GM04503 (cell line): Measurements from ENCODE around the gene ZC3H12D.
A peak's percentile ranks its signal among the peaks of the same experiment; 100 is the strongest.
"Not testable (repeated sequence)": the region's sequence is repeated elsewhere in the genome, so short reads cannot be mapped to it uniquely, and the experiment has no call there.

Experiments
- DNase-seq: peaks from one replicate; pipeline ENCODE4 v3.0.0-alpha.2; 2012; ENCODE audit warnings: low read depth

Gene ZC3H12D

DNA sequence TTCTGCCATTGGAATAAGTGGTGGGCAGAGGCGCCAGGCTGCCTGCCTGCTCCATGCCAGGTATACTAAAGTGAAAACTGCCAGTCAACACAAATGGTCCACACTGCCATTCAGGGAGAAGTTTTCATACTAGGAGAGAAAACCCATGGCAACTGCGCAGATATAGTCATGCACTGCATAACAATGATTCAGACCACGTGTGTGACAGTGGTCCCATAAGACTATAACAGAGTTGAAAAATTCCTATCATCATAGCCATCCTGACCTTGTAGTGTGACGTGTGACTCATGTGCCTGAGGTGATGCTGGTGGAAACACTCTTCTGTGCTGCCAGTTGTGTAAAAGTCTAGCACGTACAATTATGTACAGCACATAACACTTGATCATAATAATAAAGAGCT lies 25.1 kb downstream of the ZC3H12D start:
- no peak for DNase-seq

DNA sequence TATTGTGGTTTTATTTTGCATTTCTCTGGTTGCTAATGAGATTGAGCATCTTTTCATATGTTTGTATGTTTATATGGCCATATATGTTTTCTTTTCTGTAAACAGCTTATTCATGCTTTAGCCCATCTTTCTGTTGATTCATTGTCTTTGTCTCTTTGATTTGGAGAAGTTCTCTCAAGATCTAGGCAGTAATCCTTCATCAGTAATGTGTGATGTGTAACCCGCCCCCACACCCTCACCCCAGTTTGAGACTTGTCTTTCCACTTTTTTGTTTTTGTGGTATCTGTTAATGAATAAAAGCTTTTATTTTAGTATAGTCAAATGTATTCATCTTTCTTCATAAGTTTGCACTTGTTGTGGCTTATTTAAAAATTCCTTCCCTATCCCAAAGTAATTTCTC lies 26.0 kb downstream of the ZC3H12D start:
- no peak for DNase-seq

DNA sequence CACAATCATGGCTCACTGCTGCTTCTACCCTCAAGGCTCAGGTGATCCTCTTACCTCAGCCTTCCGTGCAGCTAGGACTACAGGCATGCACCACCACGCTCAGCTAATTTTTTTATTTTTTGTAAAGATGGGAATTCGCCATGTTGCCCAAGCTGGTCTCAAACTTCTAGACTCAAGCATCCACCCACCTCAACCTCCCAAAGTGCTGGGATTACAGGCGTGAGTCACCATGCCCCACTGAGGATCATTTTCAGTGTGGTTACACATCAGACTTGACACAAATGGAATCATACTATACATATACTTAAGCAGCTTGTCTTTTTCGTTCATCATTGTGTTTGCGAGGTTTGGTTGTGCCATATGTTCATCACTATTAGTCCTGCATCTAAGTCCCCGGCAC lies 26.6 kb downstream of the ZC3H12D start:
- no peak for DNase-seq

DNA sequence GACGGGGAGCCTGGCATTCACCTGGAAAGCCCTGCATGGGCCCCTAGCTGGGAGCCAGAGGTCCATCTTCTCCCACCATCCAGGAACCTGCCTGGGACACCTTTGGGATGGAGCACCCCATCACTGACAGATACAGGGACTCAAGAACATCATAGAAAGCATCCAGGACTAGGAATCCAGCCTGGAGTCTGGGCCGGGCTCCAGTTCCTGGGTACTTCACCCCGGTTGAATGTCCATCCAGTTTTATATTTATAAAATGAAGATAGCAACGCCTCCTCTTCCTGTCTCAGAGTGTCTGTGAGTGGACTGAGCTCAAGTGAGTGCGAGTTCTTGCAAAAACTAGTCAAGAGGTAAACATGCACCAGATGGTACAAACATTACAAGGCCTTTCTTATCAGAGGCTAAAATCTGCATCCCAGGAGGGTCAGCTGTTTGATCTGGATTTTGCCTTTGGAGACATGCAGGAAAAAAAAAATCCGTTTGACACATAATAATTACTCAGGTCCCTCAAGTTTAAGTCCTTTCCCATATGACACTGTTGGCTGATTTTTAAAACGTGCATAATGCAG lies 27.4 kb downstream of the ZC3H12D start:
- DNase-seq = no peak

DNA sequence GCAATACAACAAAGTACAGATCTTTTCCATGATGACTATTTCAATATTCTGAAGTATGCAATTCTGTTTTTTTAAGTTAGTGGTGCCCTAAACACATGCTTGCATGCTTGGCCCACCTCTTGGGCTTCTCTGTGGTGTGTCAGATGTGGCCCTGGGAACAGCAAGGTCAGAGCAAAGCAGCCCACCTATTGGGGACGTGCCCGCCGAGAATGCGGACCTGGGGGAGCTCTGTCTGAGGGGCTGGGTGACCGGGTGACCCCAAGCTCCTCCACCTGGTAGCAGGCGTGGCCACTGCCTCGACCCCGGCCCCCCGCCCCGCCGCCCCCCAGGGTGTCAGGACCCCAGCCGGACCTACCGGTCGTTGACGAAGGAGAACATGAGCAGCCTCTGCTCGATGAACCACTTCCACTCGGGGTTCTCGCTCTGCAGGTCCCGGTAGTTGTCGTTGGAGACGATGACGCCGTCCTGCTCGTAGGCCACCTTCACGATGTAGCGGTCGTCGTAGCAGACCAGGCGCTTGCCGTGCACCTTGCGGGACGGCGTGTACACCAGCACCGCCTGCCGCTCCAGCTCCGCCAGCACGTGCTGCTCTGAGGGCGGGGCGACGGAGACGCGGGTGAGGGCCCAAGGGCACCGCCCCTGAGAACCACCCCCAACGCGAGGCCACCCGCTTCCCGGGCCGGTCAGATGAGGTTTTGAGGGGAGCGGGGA lies 28.3 kb downstream of the ZC3H12D start:
- no peak for DNase-seq

DNA sequence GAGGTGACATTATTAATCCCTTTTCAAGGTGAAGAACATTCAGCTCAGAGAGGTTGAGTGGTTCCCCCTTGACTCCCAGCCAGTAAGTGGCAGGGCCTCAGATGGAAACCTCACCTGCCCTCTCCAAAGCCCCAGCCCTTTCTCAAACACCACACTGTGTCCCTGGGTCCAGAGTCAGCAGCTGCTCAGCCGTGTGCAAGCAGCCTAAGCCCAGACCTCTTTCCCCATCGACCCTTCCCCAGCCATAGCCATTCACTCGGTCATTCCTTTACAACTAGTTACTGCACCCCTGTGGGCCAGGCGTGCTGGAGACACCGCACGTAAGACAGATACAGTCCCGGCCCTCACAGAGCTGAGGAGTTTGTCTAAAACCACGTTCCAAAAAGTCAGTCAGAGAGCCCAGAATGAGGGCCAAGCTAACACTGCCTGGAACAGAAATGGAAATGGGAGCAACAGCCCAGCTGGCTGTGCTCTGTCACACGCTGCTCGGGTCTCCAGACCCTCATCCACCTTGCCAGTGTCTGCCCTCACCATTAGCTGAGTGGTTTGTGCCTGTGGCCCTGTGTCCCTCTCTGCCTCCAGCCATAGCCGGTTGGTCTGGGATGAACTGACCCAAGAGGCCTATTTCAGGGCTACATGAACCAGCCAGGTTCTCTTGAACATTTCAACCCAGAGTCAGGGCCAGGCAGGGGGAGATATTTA lies 29.6 kb downstream of the ZC3H12D start:
- no peak for DNase-seq

DNA sequence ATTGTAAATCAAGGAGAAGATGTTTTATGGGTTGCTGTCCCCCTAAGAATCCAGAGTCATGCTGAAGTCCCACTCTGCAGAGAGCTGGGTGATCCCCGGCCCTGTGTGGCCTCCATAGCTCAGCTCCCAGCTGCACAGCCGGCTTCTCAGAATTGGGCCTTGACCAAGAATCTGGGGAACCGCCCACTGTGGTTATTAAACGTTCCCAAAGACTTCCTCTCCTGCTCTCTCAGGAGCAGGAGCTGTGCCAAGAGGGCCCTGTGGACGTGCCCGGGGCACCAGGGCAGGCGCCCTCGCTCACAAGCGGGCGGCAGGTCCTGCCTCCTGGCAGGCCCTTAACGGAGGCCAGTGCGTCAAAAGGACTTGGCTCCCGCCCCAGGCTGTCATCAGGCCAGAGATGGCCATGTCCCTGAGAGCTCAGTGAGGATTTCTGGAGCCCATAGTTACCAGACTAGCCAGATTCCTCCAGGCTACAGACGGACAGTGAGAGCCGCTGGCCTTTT lies 30.4 kb downstream of the ZC3H12D start:
- peak; percentile 90 for DNase-seq

DNA sequence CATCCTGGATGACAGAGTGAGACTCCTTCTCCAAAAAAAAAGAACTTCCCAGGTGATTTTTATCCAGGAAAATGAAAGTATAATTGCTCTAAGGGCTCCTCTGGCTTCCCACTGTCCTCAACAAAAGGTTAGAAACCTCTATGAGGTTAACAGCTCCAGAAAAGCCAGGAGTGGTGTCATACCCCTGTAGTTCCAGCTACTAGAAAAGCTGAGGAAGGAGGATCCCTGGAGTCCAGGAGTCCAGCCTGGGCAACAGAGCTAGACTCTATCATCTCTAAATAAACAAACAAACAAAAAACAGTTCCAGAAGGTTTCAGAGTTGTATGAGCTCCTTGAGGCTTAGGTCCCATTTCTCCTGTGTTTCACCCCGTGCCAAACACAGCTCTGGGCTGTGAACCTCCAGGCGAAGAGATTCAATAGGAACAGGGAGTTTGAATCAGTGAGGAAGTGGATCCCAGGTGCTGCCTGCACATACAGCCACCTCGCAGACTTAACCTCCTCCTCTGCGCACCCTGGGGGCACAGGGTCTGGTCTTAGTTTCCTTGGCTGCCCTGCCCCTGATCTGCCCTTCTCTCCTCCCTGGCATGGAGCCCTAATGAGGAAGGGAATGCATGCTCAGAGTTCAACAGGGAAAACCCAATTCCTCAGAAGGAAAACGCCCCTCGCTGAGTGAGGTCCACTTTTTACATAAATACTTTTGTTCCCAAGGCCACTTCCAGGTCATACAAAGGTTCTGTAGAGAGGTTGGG lies 31.0 kb downstream of the ZC3H12D start:
- DNase-seq = no peak

DNA sequence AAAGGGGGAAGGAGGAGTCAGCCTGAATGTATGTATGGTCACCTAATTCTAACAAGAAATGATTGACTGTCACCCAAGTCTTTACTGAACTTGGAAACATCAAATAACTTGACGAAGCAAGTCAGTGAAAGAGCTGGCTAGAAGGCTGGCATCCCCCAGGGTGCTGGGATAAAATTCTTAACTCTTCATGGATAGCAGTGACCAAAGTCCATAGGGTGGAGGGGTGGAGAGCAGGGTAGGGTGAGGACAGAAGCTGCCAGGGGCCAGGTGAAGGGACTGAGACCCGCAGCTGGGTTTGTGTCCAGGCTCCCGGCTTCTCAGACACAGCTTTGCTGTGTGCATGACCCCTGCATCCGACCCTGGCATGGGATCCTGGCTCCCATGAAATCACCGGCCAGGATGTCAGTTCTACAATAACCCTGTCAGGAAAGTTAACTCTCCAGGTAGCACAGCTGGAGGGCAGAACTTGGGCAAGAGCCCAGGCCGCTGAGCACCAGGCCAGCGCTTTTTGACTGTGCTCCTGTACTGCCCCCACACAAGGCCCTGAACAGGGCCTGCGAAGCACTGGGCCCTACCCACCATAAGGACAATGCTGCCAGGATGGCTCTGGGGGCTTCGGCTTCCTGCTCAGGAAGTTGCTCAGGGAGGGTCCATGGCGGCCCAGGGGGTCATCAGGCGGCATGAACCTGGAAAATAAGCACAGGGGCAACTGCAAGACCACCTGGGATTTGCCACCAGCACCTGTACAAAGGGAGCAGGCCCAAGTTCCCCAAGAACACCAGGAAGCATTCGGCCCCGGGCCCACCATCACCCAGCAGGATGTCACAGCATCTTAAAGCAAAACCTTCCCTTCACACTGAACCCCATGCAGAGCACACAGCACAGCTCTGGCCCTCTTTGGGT lies 32.5 kb downstream of the ZC3H12D start:
- DNase-seq = no peak

DNA sequence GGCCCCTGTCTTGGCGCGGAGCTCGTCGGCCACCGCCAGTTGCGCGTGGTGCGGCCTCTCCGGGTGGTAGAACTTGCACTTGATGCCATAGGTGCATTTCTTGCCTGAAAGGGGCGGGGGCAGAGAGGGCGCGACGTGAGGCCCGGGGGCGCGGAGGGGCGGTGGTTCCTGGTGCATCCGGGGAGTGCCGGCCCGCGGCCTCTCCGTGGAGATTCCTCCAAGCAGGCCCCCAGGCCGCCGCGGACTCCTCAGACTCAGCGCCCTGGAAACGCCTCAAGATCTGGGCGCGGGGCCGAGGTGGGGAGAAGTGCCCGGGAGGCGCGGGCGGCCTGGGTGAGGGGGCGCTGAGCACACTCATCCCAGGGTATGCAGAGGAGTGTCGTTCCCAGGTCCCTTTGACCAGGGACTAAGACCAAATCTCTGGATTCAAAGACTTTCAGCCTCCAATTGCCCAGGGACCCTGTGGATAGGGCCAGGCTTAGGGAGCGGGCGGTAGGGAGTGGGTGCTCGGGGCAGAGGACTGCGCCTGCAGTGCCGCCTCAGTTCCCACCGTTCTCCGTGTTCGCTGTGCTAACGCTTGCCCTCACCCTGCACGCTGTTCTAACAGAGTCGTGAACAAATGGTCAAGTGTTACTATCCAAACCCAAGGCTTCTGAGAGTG lies 33.3 kb downstream of the ZC3H12D start:
- DNase-seq = no peak

DNA sequence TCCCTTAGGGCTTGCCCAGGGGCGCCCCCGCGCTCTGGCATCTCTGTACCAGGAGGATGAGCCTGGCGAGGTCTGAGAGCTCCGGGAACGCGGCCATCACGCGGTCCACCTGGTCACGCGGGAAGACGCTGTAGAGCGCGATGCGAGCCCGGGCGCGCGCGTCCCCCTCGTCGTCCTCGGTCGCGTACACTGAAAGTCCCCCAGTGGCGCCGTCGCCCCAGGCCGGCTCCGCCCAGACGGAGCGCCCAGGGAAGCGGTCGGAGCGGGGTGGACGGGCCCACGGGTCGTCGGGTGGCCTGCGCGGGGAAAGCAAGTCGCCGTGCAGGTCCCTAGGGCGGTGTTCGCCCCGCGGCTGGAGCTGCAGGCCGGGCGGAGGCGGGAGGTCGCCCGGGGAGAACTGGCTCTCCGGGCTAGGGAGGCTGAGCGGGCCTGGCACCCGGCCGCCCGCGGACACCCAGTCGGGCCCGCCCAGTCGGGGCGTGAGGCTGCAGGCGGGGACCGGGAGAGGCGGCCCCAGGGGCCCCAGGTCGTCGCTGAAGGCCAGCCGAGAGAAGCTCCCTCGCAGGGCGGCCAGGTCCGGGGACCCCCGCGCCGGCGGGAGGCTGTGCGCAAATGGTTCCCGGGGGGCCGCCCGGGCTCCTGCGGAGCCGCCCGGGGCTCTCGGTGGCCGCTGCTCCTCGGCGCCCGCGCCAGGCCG lies 34.0 kb downstream of the ZC3H12D start:
- DNase-seq = no peak

DNA sequence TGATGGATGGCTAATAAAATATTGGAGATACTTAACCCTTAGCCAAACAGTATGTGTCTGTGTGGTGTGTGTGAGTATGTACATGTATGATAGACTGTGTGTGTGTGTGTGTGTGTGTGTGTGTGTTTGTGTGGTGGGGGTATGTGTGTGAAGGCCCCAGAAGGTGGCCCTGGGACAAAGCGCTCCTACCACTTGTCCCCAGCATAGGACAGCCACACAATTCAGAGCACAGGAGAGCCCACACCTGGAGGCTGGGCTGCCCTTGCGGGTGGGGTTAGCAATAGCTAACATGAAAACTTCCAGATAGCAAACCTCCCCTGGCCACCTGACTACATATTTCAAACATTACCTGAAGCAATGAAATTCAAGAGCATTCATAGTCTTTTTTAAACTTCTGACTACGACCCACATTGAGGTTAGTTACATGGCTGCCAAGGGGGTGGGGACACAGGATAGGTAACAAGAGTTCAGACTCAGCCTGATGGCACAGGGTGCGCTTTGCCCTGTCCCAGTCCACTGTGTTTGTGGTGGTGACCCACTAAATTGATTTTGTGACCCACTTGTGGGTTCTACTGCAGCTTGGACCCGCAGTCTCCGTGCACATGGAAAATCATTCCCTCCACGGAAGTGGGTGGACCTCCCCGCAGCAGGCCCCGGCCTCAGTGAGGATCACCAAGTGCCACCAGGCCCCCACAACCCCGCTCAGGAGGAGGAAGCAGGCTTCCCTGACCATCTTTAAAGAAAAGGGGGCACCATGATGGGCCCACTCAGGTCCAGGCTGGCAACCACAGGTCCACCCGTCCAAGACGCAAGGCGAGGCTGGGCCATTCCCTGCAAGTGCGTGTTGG lies 34.8 kb downstream of the ZC3H12D start:
- no peak for DNase-seq

DNA sequence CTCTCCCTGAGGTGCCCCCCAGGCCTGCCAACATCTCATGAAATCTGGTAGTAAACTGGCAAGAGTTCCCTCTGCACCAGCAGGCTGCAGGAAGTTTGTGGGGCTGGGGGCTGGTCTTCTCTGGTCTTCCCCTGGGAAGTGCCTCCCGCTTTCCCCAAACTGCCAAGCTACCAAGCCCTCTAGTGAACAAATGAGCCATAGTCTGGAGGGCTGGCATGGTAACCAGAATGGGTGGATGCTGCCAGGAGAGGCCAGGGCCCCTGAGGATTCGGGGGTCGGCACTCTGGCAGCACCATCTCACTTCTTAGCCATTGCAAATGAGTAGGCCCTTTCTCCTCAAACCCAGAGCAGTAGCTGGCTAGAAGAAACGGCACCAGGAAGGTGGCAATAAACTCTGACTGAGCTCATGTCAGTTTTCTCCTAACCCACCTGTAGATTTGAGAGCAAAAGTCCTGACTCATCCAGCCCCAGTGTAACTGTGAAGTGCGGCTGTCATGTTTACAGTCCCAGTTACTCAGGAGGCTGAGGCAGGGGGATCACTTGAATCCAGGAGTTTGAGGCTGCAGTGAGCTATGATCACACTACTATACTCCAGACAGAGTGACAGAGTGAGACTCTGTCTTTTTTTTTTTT lies 35.9 kb downstream of the ZC3H12D start:
- DNase-seq = no peak

DNA sequence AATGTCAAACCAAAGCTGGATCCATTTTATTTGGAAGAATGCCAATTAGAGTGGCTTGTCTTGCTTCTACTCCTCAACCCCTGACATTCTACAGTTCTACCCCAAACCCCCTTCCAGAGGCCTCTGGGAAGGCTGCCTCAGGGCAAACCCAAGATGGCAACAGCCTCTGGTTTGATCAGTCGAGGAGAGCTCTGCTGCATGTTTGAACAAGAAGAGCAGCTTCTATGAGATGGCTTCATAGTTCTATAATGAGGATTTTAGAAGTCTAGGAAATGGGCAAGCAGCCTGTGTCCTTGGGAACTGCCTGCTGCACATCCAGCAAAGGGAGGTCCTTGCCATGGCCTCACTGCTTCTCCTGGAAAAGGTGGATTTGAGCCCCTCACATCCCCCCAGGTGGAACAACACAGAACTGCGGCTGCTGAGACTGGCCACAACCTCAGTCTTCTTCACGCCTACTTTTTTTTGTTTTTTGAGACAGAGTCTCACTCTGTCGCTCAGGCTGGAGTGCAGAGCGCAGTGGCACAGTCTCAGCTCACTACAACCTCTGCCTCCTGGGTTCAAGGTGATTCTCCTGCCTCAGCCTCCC lies 37.9 kb downstream of the ZC3H12D start:
- no peak for DNase-seq

DNA sequence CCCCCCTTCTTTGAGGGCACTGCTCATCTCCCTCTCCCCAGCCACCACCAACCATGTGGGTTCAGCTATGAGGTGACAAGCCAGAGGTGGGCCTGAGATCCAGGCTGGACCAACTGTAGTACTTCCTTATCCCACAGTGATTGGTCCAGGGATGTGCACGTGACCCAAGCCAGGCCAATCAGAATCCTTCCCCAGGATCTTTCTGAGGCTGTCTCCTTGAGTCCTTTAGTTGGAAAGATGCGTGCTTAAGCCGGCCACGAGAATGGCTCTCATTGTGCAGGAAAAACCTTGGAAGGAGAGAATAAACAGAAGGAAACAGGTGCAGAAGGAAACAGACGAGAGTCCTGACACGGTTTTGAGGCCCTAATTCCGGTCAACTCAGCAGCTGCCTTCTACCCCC lies 39.2 kb downstream of the ZC3H12D start:
- no peak for DNase-seq

DNA sequence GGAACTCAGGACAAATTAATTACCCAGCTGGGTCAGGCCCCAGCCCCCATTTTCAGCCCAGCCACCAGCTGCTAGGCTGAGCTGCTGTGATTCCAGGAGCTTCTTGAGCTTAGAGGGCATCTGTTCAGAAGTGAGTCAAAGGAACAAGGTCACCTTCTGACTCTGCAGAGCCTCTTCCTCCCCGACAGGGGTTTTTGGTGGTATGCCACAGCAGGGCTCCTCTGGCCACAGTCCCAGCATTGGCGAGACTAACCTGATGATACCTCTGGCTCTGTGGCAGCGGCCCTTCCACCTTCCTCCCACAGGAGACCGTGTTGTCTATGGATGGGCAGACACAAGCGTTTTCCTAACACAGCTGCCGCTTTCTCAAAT lies 39.7 kb downstream of the ZC3H12D start:
- no peak for DNase-seq

DNA sequence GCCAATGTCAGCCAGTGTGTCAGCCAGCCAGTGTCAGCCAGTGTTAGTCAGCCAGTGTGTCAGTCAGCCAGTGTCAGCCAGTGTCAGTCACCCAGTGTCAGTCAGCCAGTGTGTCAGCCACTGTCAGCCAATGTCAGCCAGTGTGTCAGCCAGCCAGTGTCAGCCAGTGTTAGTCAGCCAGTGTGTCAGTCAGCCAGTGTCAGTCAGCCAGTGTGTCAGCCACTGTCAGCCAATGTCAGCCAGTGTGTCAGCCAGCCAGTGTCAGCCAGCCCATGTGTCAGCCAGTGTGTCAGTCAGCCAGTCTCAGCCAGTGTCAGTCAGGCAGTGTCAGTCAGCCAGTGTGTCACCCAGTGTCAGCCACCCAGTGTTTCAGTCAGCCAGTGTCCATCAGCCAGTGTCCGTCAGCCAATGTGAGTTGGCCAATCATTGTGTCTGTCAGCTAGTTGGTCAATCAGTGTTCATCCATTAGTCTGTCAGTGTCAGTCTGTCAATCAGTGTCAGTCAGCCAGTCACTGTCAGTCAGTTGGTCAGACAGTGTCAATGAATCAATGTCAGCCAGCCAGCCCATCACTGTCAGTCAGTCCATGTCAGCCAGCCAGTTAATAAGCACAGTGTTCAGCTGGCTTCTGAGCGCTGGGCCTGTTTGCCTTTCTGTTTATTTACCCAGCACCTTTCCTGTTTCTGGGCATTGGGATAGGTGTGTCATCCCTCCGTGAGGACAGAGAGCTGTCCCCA lies 40.3 kb downstream of the ZC3H12D start:
- not testable (repeated sequence) for DNase-seq
